Neuronal stem cell (in vitro differentiated cells): ENCODE data around the gene CMYA5.

Source experiments
- DNase-seq: peaks from one replicate; pipeline ENCODE4 v3.0.0-alpha.2; 2013; ENCODE audit warnings: low spot score
- H2AFZ ChIP-seq: one replicate; pipeline ENCODE4 v1.6.1; 2013; ENCODE audit warnings: mild to moderate bottlenecking, low read length, inconsistent platforms
- H2AK5ac ChIP-seq: 2 replicates; pipeline ENCODE4 v1.6.1; 2013; ENCODE audit warnings: low read depth, mild to moderate bottlenecking, inconsistent platforms, low read length, moderate library complexity, mixed read lengths
- H2BK120ac ChIP-seq: 2 replicates; pipeline ENCODE4 v1.6.1; 2013; ENCODE audit warnings: low read depth, mild to moderate bottlenecking, inconsistent platforms, low read length, moderate library complexity, mixed read lengths
- H2BK12ac ChIP-seq: one replicate; pipeline ENCODE4 v1.6.1; 2013; ENCODE audit warnings: low read length, inconsistent platforms
- H2BK15ac ChIP-seq: 2 replicates; pipeline ENCODE4 v1.6.1; 2013; ENCODE audit warnings: mild to moderate bottlenecking, low read length, inconsistent platforms, mixed read lengths
- H2BK5ac ChIP-seq: one replicate; pipeline ENCODE4 v1.6.1; 2013; ENCODE audit warnings: inconsistent platforms, mild to moderate bottlenecking, low read length, moderate library complexity
- H3K14ac ChIP-seq: one replicate; pipeline ENCODE4 v1.6.1; 2013; ENCODE audit warnings: low read length, inconsistent platforms
- H3K18ac ChIP-seq: 2 replicates; pipeline ENCODE4 v1.6.1; 2013; ENCODE audit warnings: low read length, inconsistent platforms
- H3K23ac ChIP-seq: 2 replicates; pipeline ENCODE4 v1.6.1; 2013; ENCODE audit warnings: low read depth, mild to moderate bottlenecking, mixed read lengths, low read length, inconsistent platforms; ENCODE audit not compliant: poor library complexity
- H3K27ac ChIP-seq: replicated peaks from 3 replicates; pipeline ENCODE4 v1.5.1; 2013; ENCODE audit warnings: low read length, inconsistent platforms
- H3K27me3 ChIP-seq, 3 experiments: 2 replicates each; pipeline ENCODE4 v1.6.1; 2013; ENCODE audit warnings: low read length in 3 of 3, mild to moderate bottlenecking in 2 of 3, inconsistent platforms in 1 of 3, low read depth in 1 of 3, mixed read lengths in 1 of 3, moderate library complexity in 1 of 3; ENCODE audit not compliant: control insufficient read depth in 3 of 3, insufficient read depth in 3 of 3
- H3K36me3 ChIP-seq, 2 donors: replicated peaks in 1 of 2; 2 replicates each; pipeline ENCODE4 v1.6.1; 2013; ENCODE audit warnings: low read length in 2 of 2; ENCODE audit not compliant: control insufficient read depth in 2 of 2, insufficient read depth in 2 of 2
- H3K4ac ChIP-seq: 2 replicates; pipeline ENCODE4 v1.6.1; 2013; ENCODE audit warnings: inconsistent platforms, mild to moderate bottlenecking, low read length, moderate library complexity
- H3K4me1 ChIP-seq, 2 donors: 1 replicate in 1 of 2; 2 replicates in 1 of 2; pipeline ENCODE4 v1.6.1; 2013; ENCODE audit warnings: low read length in 2 of 2, low read depth in 1 of 2; ENCODE audit not compliant: control insufficient read depth in 2 of 2, insufficient read depth in 1 of 2
- H3K4me2 ChIP-seq: one replicate; pipeline ENCODE4 v1.6.1; 2013; ENCODE audit warnings: mild to moderate bottlenecking, low read length, inconsistent platforms; ENCODE audit not compliant: insufficient read depth, poor library complexity, severe bottlenecking
- H3K4me3 ChIP-seq, 2 donors: 2 replicates each; pipeline ENCODE4 v1.5.1; 2013; ENCODE audit warnings: low read length in 2 of 2, mild to moderate bottlenecking in 2 of 2, inconsistent platforms in 1 of 2, moderate library complexity in 1 of 2
- H3K79me1 ChIP-seq: one replicate; pipeline ENCODE4 v1.6.1; 2013; ENCODE audit warnings: low read depth, mild to moderate bottlenecking, inconsistent platforms, low read length, moderate library complexity
- H3K9ac ChIP-seq: one replicate; pipeline ENCODE4 v1.6.1; 2013; ENCODE audit warnings: mild to moderate bottlenecking, low read depth, low read length, inconsistent platforms; ENCODE audit not compliant: poor library complexity
- H3K9me3 ChIP-seq, 2 donors: replicated peaks in 1 of 2; 2 replicates each; pipeline versions ENCODE3 to v1.6.1; 2013; ENCODE audit warnings: low read length in 2 of 2, mild to moderate bottlenecking in 2 of 2, inconsistent platforms in 1 of 2, low read depth in 1 of 2, mixed read lengths in 1 of 2, moderate library complexity in 1 of 2; ENCODE audit not compliant: control insufficient read depth in 2 of 2, insufficient read depth in 1 of 2
- H4K8ac ChIP-seq: one replicate; pipeline ENCODE4 v1.6.1; 2013; ENCODE audit warnings: low read depth, mild to moderate bottlenecking, inconsistent platforms, low read length, moderate library complexity
- H4K91ac ChIP-seq: one replicate; pipeline ENCODE4 v1.6.1; 2013; ENCODE audit warnings: low read length, low read depth, mild to moderate bottlenecking, inconsistent platforms; ENCODE audit not compliant: poor library complexity
- WGBS, 2 donors: extraction: QIAGEN DNeasy Blood & Tissue Kit; methylation state at CpG; one replicate each; pipeline ENCODE4 v1.1.7; 2013; ENCODE audit warnings: missing lambda C conversion rate in 2 of 2, mixed read lengths in 1 of 2; ENCODE audit not compliant: insufficient read length in 2 of 2, insufficient replicate concordance in 1 of 2; ENCODE audit errors: extremely low coverage in 2 of 2; 5-methylcytosine and 5-hydroxymethylcytosine counted together

Gene CMYA5

GRCh38 chr5:79653843-79654242 lies 35.8 kb upstream of the CMYA5 start:
- no peaks in the 10 kb centered on the region for H3K9me3 ChIP-seq
- no peak overlapping the region for H3K4ac ChIP-seq
- no peak overlapping the region for H3K4me2 ChIP-seq
- H2AFZ ChIP-seq: no peak overlapping the region
- no peak overlapping the region for H3K14ac ChIP-seq
- peaks cover 1 to 94% of the 10 kb centered on the region in 2 donors for H3K36me3 ChIP-seq
- DNase-seq: no peak
- no peak overlapping the region for H3K9ac ChIP-seq
- no peak overlapping the region for H3K23ac ChIP-seq
- no peak overlapping the region for H2BK120ac ChIP-seq
- no peak overlapping the region for H2BK5ac ChIP-seq
- no peak overlapping the region for H2BK15ac ChIP-seq
- no peak overlapping the region for H4K91ac ChIP-seq
- no peak overlapping the region for H3K18ac ChIP-seq
- no peak overlapping the region for H2BK12ac ChIP-seq
- no CpG with 5 or more reads among the region's 6 CpGs for WGBS, 2 donors
- no peaks in the 10 kb centered on the region for H3K79me1 ChIP-seq
- H2AK5ac ChIP-seq: no peak overlapping the region
- H3K27ac ChIP-seq: no peak overlapping the region
- no peak overlapping the region for H3K4me3 ChIP-seq
- no peaks in the 10 kb centered on the region for H3K27me3 ChIP-seq
- no peak overlapping the region for H4K8ac ChIP-seq
- no peaks in the 10 kb centered on the region for H3K4me1 ChIP-seq

GRCh38 chr5:79663212-79663611 lies 26.4 kb upstream of the CMYA5 start:
- Histone ChIP-seq H2AFZ (no peak overlapping the region), H3K14ac (no peak overlapping the region), H2BK5ac (no peak overlapping the region), H3K4me2 (no peak overlapping the region), H2BK12ac (no peak overlapping the region), H3K79me1 (no peaks in the 10 kb centered on the region), H2BK15ac (no peak overlapping the region), H3K9me3 (peaks cover 0 to 17% of the 10 kb centered on the region in 2 donors), H3K4me3 (no peak overlapping the region), H2BK120ac (no peak overlapping the region), H3K4ac (no peak overlapping the region), H3K27me3 (no peaks in the 10 kb centered on the region), H3K18ac (no peak overlapping the region), H3K36me3 (peaks cover 8 to 49% of the 10 kb centered on the region in 2 donors), H3K9ac (no peak overlapping the region), H4K91ac (no peak overlapping the region), H4K8ac (no peak overlapping the region), H3K27ac (no peak overlapping the region), H3K23ac (no peak overlapping the region), H2AK5ac (no peak overlapping the region), H3K4me1 (no peaks in the 10 kb centered on the region)
- DNase-seq: no peak
- WGBS, 2 donors: no CpG with 5 or more reads among the region's 3 CpGs

GRCh38 chr5:79666758-79667157 lies 22.9 kb upstream of the CMYA5 start:
- no peak overlapping the region for H3K4ac ChIP-seq
- H3K27ac ChIP-seq: no peak overlapping the region
- H2BK5ac ChIP-seq: no peak overlapping the region
- H2BK12ac ChIP-seq: no peak overlapping the region
- H3K4me3 ChIP-seq: no peak overlapping the region
- no peak overlapping the region for H3K14ac ChIP-seq
- no peak overlapping the region for H3K23ac ChIP-seq
- H2BK15ac ChIP-seq: no peak overlapping the region
- no peak overlapping the region for H3K18ac ChIP-seq
- DNase-seq: no peak
- peaks cover 0 to 9% of the 10 kb centered on the region in 2 donors for H3K9me3 ChIP-seq
- no peak overlapping the region for H2BK120ac ChIP-seq
- H3K27me3 ChIP-seq: no peaks in the 10 kb centered on the region
- no peak overlapping the region for H2AFZ ChIP-seq
- H4K8ac ChIP-seq: no peak overlapping the region
- H2AK5ac ChIP-seq: no peak overlapping the region
- no peaks in the 10 kb centered on the region for H3K79me1 ChIP-seq
- no peak overlapping the region for H3K9ac ChIP-seq
- H3K4me1 ChIP-seq: no peaks in the 10 kb centered on the region
- no peak overlapping the region for H3K4me2 ChIP-seq
- H4K91ac ChIP-seq: no peak overlapping the region
- WGBS, 2 donors: no CpG with 5 or more reads among the region's 3 CpGs
- peaks cover 0 to 51% of the 10 kb centered on the region in 2 donors for H3K36me3 ChIP-seq

GRCh38 chr5:79672392-79672791 lies 17.2 kb upstream of the CMYA5 start:
- no peak overlapping the region for H3K14ac ChIP-seq
- no peak overlapping the region for H3K4ac ChIP-seq
- H4K8ac ChIP-seq: no peak overlapping the region
- H3K23ac ChIP-seq: no peak overlapping the region
- H3K36me3 ChIP-seq: peaks cover 0 to 69% of the 10 kb centered on the region in 2 donors
- no peak overlapping the region for H3K18ac ChIP-seq
- H4K91ac ChIP-seq: no peak overlapping the region
- no peak overlapping the region for H2BK120ac ChIP-seq
- H3K27ac ChIP-seq: no peak overlapping the region
- no CpG with 5 or more reads among the region's 2 CpGs for WGBS, 2 donors
- H3K9ac ChIP-seq: no peak overlapping the region
- H3K27me3 ChIP-seq: no peaks in the 10 kb centered on the region
- H2AK5ac ChIP-seq: no peak overlapping the region
- DNase-seq: no peak
- H3K4me2 ChIP-seq: no peak overlapping the region
- no peak overlapping the region for H2BK15ac ChIP-seq
- H2BK12ac ChIP-seq: no peak overlapping the region
- no peak overlapping the region for H3K4me3 ChIP-seq
- no peak overlapping the region for H2BK5ac ChIP-seq
- no peak overlapping the region for H2AFZ ChIP-seq
- no peaks in the 10 kb centered on the region for H3K9me3 ChIP-seq
- no peaks in the 10 kb centered on the region for H3K79me1 ChIP-seq
- H3K4me1 ChIP-seq: no peaks in the 10 kb centered on the region
